OCI-LY3 (cell line): Measurements from ENCODE around the gene POP5.
"Not testable (repeated sequence)": the region's sequence is repeated elsewhere in the genome, so short reads cannot be mapped to it uniquely, and the experiment has no call there.

Experiments
- H2AFZ ChIP-seq: fragments of 200-600, 300-600 bp; shearing (Covaris generic); 2 replicates; pipeline ENCODE4 v1.6.0; 2014; ENCODE audit warnings: antibody characterized with exemption, low read depth, low read length
- H3K27ac ChIP-seq: fragments of 200-600, 300-600 bp; sonication (generic); 2 replicates; pipeline ENCODE4 v1.5.1; 2014; ENCODE audit warnings: mild to moderate bottlenecking, low read length, moderate library complexity, mixed read lengths
- H3K27me3 ChIP-seq: fragments of 200-600, 300-600 bp; sonication (generic); 2 replicates; pipeline ENCODE4 v1.6.1; 2014; ENCODE audit warnings: low read depth, low read length, mixed read lengths
- H3K36me3 ChIP-seq: fragments of 200-600, 300-600 bp; sonication (generic); replicated peaks from 2 replicates; pipeline ENCODE3; 2014; ENCODE audit warnings: low read depth, low read length, mixed read lengths
- H3K4me1 ChIP-seq: fragments of 300-600, 200-600 bp; sonication (generic); 2 replicates; pipeline ENCODE4 v1.6.1; 2014; ENCODE audit warnings: low read length, mixed read lengths
- H3K4me2 ChIP-seq: fragments of 200-600, 300-600 bp; sonication (generic); 2 replicates; pipeline ENCODE4 v1.6.1; 2014; ENCODE audit warnings: low read length, mixed read lengths
- H3K4me3 ChIP-seq: fragments of 300-600, 200-600 bp; sonication (generic); 2 replicates; pipeline ENCODE4 v1.5.1; 2014; ENCODE audit warnings: antibody characterized with exemption, mild to moderate bottlenecking, low read length, moderate library complexity
- H3K79me2 ChIP-seq: fragments of 300-600, 200-600 bp; shearing (Covaris generic); 2 replicates; pipeline ENCODE4 v1.6.1; 2014; ENCODE audit warnings: mild to moderate bottlenecking, low read length, mixed read lengths
- H3K9ac ChIP-seq: fragments of 300-600, 200-600 bp; shearing (Covaris generic); 2 replicates; pipeline ENCODE4 v1.6.0; 2014; ENCODE audit warnings: mild to moderate bottlenecking, low read length, moderate library complexity
- H3K9me3 ChIP-seq: fragments of 200-600, 300-600 bp; shearing (Covaris generic); 2 replicates; pipeline ENCODE4 v1.6.1; 2014; ENCODE audit warnings: low read length, mixed read lengths; ENCODE audit not compliant: insufficient read depth
- H4K20me1 ChIP-seq: fragments of 200-600, 300-600 bp; sonication (generic); 2 replicates; pipeline ENCODE4 v1.6.1; 2016; ENCODE audit warnings: low read length, mixed read lengths; ENCODE audit not compliant: insufficient read depth
- EZH2phosphoT487 ChIP-seq: fragments of 200-600 bp; shearing (Covaris generic); IDR thresholded peaks from 2 replicates; pipeline ENCODE4 v1.6.1; 2018; ENCODE audit warnings: antibody characterized with exemption, mixed run types, low read depth
- TF ChIP-seq, protein P1 (sequence below): fragments of 200-600, 300-600 bp; sonication (generic); IDR thresholded peaks from 2 replicates; pipeline ENCODE4 v1.5.1; 2014; ENCODE audit warnings: antibody characterized with exemption, low read length, low read depth

Gene POP5

DNA sequence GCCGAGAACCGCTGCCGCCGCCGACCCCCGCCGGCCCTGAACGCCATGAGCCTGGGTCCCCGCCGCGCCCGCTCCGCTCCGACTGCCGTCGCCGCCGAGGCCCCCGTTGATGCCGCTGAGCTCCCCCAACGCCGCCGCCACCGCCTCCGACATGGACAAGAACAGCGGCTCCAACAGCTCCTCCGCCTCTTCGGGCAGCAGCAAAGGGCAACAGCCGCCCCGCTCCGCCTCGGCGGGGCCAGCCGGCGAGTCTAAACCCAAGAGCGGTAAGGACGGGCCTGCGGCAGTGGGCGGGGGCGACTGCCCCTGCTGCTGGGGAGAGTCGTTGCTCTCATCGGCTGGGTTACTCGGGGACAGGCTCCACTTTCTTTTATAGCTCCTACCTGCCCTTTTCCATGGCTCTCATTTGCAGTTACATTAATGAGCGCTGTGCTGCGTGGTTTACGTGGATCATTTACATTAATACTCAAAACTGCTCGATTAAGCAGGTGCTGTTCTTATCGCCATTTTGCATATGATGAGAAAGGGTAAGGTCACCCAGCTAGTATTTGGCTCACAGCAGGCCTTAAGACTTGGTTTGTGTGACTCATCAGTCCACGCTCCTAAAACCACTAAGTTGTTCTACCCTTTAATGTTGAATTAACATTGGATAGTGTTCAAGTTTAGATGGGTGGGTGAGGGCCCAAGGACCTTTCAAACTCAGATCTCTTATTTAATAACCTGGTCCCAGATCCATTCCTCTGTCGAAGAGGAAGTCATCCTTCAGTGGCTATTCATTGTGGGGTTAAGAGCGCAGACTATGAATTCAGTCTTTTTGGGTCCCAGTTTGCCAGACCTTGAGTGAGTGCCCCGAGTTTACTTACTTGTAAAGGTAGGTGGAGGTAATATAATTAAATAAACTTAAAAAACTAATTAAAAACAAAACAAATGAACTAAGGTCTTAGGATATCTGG is 46.2 kb downstream of the POP5 start:
- Histone ChIP-seq H4K20me1 (peaks cover 48% of the 10 kb centered on the region), H3K9ac (peak overlapping the region; percentile 87), H2AFZ (peak overlapping the region; percentile 58; the same call in 1 of the 2 replicates), H3K9me3 (no peaks in the 10 kb centered on the region), H3K36me3 (peaks cover 29% of the 10 kb centered on the region), H3K27ac (peak overlapping the region; percentile 38), H3K4me3 (peak overlapping the region; percentile 82), H3K27me3 (no peaks in the 10 kb centered on the region), H3K4me1 (peaks cover 27% of the 10 kb centered on the region), H3K4me2 (peak overlapping the region; percentile 66), H3K79me2 (peaks cover 59% of the 10 kb centered on the region)
- TF ChIP-seq EZH2phosphoT487: no peak
- TF ChIP-seq, protein P1, sequence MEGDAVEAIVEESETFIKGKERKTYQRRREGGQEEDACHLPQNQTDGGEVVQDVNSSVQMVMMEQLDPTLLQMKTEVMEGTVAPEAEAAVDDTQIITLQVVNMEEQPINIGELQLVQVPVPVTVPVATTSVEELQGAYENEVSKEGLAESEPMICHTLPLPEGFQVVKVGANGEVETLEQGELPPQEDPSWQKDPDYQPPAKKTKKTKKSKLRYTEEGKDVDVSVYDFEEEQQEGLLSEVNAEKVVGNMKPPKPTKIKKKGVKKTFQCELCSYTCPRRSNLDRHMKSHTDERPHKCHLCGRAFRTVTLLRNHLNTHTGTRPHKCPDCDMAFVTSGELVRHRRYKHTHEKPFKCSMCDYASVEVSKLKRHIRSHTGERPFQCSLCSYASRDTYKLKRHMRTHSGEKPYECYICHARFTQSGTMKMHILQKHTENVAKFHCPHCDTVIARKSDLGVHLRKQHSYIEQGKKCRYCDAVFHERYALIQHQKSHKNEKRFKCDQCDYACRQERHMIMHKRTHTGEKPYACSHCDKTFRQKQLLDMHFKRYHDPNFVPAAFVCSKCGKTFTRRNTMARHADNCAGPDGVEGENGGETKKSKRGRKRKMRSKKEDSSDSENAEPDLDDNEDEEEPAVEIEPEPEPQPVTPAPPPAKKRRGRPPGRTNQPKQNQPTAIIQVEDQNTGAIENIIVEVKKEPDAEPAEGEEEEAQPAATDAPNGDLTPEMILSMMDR: no peak

DNA sequence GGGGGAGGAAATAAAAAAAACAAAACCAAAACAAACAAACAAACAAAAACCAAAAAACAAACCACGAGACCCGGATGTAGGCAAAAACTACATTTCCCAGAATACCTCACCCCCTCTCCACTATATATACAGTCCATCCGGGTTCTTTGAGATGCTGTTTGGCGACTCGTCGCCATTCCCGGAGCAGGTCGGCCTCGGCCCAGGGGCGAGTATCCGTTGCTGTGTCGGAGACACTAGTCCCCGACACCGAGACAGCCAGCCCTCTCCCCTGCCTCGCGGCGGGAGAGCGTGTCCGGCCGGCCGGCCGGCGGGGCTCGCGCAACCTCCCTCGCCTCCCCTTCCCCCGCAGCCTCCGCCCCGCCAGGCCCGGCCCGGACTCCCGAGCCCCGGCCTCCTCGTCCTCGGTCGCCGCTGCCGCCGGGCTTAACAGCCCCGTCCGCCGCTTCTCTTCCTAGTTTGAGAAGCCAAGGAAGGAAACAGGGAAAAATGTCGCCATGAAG is 46.9 kb downstream of the POP5 start, which contains the start of gene RNF10:
Gene RNF10 (plus strand): TSS at position 154 of the 500 bp plus-strand sequence. CDS start 456 bp downstream, outside the sequence.
- Histone ChIP-seq H4K20me1 (peaks cover 42% of the 10 kb centered on the region), H3K4me3 (peak within 1 kb of the TSS; percentile 82), H3K36me3 (peaks cover 27% of the 10 kb centered on the region), H3K79me2 (peaks cover 52% of the 10 kb centered on the region), H2AFZ (peak within 1 kb of the TSS; percentile 58), H3K27ac (peak within 1 kb of the TSS; percentile 38), H3K4me1 (peaks cover 27% of the 10 kb centered on the region), H3K9ac (peak within 1 kb of the TSS; percentile 87), H3K9me3 (no peaks in the 10 kb centered on the region), H3K27me3 (no peaks in the 10 kb centered on the region), H3K4me2 (peak within 1 kb of the TSS; percentile 66)
- TF ChIP-seq EZH2phosphoT487: no peak
- TF ChIP-seq, protein P1: no peak

DNA sequence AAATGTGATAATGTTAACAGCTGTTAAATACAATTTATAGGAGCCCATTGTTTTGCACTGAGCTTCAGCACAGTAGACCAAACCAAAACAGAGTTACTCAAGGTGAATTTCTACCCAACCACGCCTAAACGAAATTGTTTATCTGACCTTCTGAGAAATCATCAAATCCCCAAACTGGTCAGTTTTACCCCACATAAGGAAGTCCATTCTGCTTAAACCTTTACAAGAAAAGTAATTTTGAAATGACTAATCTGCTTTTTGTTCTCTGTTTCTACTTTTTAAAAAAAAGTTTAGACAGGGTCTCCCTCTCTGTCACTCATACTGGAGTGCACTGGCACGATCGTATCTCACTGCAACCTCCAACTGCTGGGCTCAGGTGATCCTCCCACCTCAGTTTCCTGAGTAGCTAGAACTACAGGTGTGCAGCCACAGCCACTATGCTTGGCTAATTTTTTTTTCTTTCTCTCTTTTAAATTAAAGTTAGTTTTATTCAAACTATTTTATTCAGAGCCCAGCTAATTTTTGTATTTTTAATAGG is 48.4 kb downstream of the POP5 start:
- H2AFZ ChIP-seq: no peak overlapping the region
- TF ChIP-seq EZH2phosphoT487: no peak
- TF ChIP-seq, protein P1: no peak
- peaks cover 18% of the 10 kb centered on the region for H3K36me3 ChIP-seq
- H3K27ac ChIP-seq: no peak overlapping the region
- peaks cover 27% of the 10 kb centered on the region for H3K4me1 ChIP-seq
- no peak overlapping the region for H3K9ac ChIP-seq
- peaks cover 46% of the 10 kb centered on the region for H3K79me2 ChIP-seq
- no peak overlapping the region for H3K4me3 ChIP-seq
- H3K27me3 ChIP-seq: no peaks in the 10 kb centered on the region
- H3K9me3 ChIP-seq: no peaks in the 10 kb centered on the region
- peaks cover 28% of the 10 kb centered on the region for H4K20me1 ChIP-seq
- no peak overlapping the region for H3K4me2 ChIP-seq

DNA sequence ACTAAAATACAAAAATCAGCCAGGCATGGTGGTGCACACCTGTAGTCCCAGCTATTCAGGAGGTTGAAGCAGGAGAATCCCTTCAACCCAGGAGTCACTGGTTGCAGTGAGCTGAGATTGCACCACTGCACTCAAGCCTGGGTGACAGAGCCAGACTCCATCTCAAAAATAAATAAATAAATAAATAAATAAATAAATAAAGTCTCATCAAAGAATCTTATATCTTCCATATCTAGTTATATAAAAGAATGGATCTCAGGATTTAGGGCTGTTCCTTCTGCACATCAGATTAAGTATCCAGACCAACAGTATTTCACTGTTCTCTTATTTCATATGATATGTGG is 50.8 kb downstream of the POP5 start:
- H3K4me2 ChIP-seq: peak overlapping the region; percentile 95
- peak overlapping the region; percentile 99 for H3K4me3 ChIP-seq
- H2AFZ ChIP-seq: peak overlapping the region; percentile 92; the same call in 1 of the 2 replicates
- not testable (repeated sequence) for H3K9me3 ChIP-seq, H3K27me3 ChIP-seq, H3K4me1 ChIP-seq, H3K36me3 ChIP-seq, H3K27ac ChIP-seq, H4K20me1 ChIP-seq
- peak overlapping the region; percentile 89; the same call in 1 of the 2 replicates for H3K9ac ChIP-seq
- H3K79me2 ChIP-seq: peaks cover 25% of the 10 kb centered on the region
